H1 (cell line): ENCODE measurements around the gene LMNB1. TPM values are rescaled to one million over a fixed set of nuclear protein-coding genes. Genes with fewer than 3 reads are reported as not detected.

ENCODE experiments used
- CTCF ChIA-PET: fragments of 300-600 bp; sonication (Branson Sonifier 250); formaldehyde crosslinking; loops from one replicate; lab custom pipeline; 2021; ENCODE audit not compliant: partially characterized antibody; lab: Charles Lee
- POLR2A ChIA-PET: fragments of 300-600 bp; sonication (Branson Sonifier 250); formaldehyde crosslinking; loops from one replicate; lab custom pipeline; 2021; ENCODE audit warnings: inconsistent platforms; ENCODE audit not compliant: partially characterized antibody; lab: Charles Lee
- DNase-seq, 2 experiments: peaks; one replicate each; pipeline versions ENCODE4 v3.0.0 to v3.0.0-alpha.2; 2010 to 2022; ENCODE audit warnings: low spot score in 2 of 2, low read depth in 1 of 2, mixed read lengths in 1 of 2
- FAIRE-seq: peaks from 2 replicates; lab custom pipeline; 2011; peaks lifted over from hg19 to GRCh38; lab: Jason Lieb, UNC
- H2AFZ ChIP-seq: 2 replicates; pipeline ENCODE4 v1.8.1; 2012; ENCODE audit warnings: low read length, inconsistent platforms
- H2AK5ac ChIP-seq: 2 replicates; pipeline ENCODE4 v1.6.1; 2013; ENCODE audit warnings: low read depth, low read length
- H2BK120ac ChIP-seq: replicated peaks from 2 replicates; pipeline ENCODE3; 2013; ENCODE audit warnings: low read depth, low read length, inconsistent platforms
- H2BK12ac ChIP-seq: 2 replicates; pipeline ENCODE4 v1.6.1; 2013; ENCODE audit warnings: low read depth, low read length
- H2BK15ac ChIP-seq: 2 replicates; pipeline ENCODE4 v1.6.1; 2013; ENCODE audit warnings: low read length
- H2BK20ac ChIP-seq: 2 replicates; pipeline ENCODE4 v1.6.1; 2013; ENCODE audit warnings: low read length
- H2BK5ac ChIP-seq: 2 replicates; pipeline ENCODE4 v1.6.1; 2013; ENCODE audit warnings: low read depth, low read length
- H3K14ac ChIP-seq: 2 replicates; pipeline ENCODE4 v1.6.1; 2013; ENCODE audit warnings: inconsistent platforms; ENCODE audit not compliant: insufficient read length
- H3K18ac ChIP-seq: 2 replicates; pipeline ENCODE4 v1.6.1; 2013; ENCODE audit warnings: low read length; ENCODE audit errors: extremely low read depth
- H3K23ac ChIP-seq: 2 replicates; pipeline ENCODE4 v1.6.1; 2013; ENCODE audit warnings: inconsistent platforms; ENCODE audit not compliant: insufficient read length
- H3K23me2 ChIP-seq: 2 replicates; pipeline ENCODE4 v1.6.1; 2013; ENCODE audit warnings: low read depth, low read length
- H3K27ac ChIP-seq: 2 replicates; pipeline ENCODE4 v1.6.1; 2011; ENCODE audit warnings: low read depth, low read length, inconsistent platforms
- H3K27me3 ChIP-seq, 4 experiments: replicated peaks in 1 of 4; 1 replicate in 1 of 4; 2 replicates in 3 of 4; pipeline versions ENCODE4 v1.6.1 to v1.8.1; 2011 to 2013; ENCODE audit warnings: low read length in 3 of 4, mild to moderate bottlenecking in 3 of 4, inconsistent platforms in 2 of 4, mixed read lengths in 2 of 4, moderate library complexity in 1 of 4; ENCODE audit not compliant: control insufficient read depth in 3 of 4, insufficient read depth in 3 of 4; ENCODE audit errors: extremely low read depth in 1 of 4
- H3K36me3 ChIP-seq, 4 experiments: 2 replicates each; pipeline versions ENCODE4 v1.6.1 to v1.8.1; 2011 to 2013; ENCODE audit warnings: mild to moderate bottlenecking in 4 of 4, low read length in 3 of 4, moderate library complexity in 2 of 4, control low read depth in 1 of 4, inconsistent platforms in 1 of 4; ENCODE audit not compliant: insufficient read depth in 4 of 4, control insufficient read depth in 2 of 4
- H3K4ac ChIP-seq: replicated peaks from 2 replicates; pipeline ENCODE3; 2013; ENCODE audit warnings: low read length, low read depth, mixed read lengths, inconsistent platforms; ENCODE audit not compliant: insufficient read length
- H3K4me1 ChIP-seq, 4 experiments: replicated peaks in 1 of 4; 1 replicate in 1 of 4; 2 replicates in 3 of 4; pipeline versions ENCODE4 v1.6.1 to v1.8.1; 2011 to 2013; ENCODE audit warnings: low read length in 3 of 4, inconsistent platforms in 2 of 4, mixed read lengths in 1 of 4; ENCODE audit not compliant: insufficient read depth in 4 of 4, control insufficient read depth in 3 of 4
- H3K4me2 ChIP-seq, 2 experiments: 2 replicates each; pipeline versions ENCODE4 v1.6.1 to v1.8.1; 2011 to 2013; ENCODE audit warnings: low read depth in 2 of 2, low read length in 2 of 2, control low read depth in 1 of 2, inconsistent platforms in 1 of 2, mild to moderate bottlenecking in 1 of 2; ENCODE audit not compliant: insufficient read depth in 1 of 2
- H3K4me3 ChIP-seq, 4 experiments: fragments of 200-600, 300-600 bp in 1 of 4; sonication (generic), shearing (Covaris generic), sonication (Bioruptor Twin) in 1 of 4; 2 replicates each; pipeline versions ENCODE4 v1.5.1 to v1.8.1; 2011 to 2016; ENCODE audit warnings: low read length in 4 of 4, low read depth in 3 of 4, control low read depth in 2 of 4, inconsistent platforms in 2 of 4, mild to moderate bottlenecking in 2 of 4, mixed read lengths in 1 of 4, moderate library complexity in 1 of 4; ENCODE audit not compliant: insufficient read depth in 2 of 4; ENCODE audit errors: extremely low read depth in 1 of 4
- H3K56ac ChIP-seq: replicated peaks from 2 replicates; pipeline ENCODE3; 2013; ENCODE audit warnings: low read depth, mild to moderate bottlenecking, mixed read lengths, low read length, inconsistent platforms; ENCODE audit not compliant: insufficient read length
- H3K79me1 ChIP-seq: 2 replicates; pipeline ENCODE4 v1.6.1; 2013; ENCODE audit warnings: low read depth, low read length, control low read depth
- H3K79me2 ChIP-seq, 2 experiments: 2 replicates each; pipeline versions ENCODE4 v1.6.1 to v1.8.1; 2012 to 2013; ENCODE audit warnings: low read length in 2 of 2, mild to moderate bottlenecking in 2 of 2, inconsistent platforms in 1 of 2; ENCODE audit not compliant: insufficient read depth in 2 of 2, control insufficient read depth in 1 of 2
- H3K9ac ChIP-seq, 4 experiments: replicated peaks in 1 of 4; 1 replicate in 1 of 4; 2 replicates in 3 of 4; pipeline versions ENCODE4 v1.6.1 to v1.8.1; 2011 to 2013; ENCODE audit warnings: low read depth in 3 of 4, low read length in 3 of 4, control low read depth in 2 of 4, mild to moderate bottlenecking in 2 of 4, moderate library complexity in 2 of 4, inconsistent platforms in 1 of 4; ENCODE audit errors: extremely low read depth in 1 of 4
- H3K9me3 ChIP-seq, 2 experiments: 2 replicates each; pipeline versions ENCODE4 v1.6.1 to v1.8.1; 2012 to 2013; ENCODE audit warnings: mild to moderate bottlenecking in 2 of 2, moderate library complexity in 2 of 2, control low read depth in 1 of 2, inconsistent platforms in 1 of 2, low read depth in 1 of 2, low read length in 1 of 2, mixed read lengths in 1 of 2; ENCODE audit not compliant: insufficient read depth in 2 of 2
- H4K20me1 ChIP-seq, 2 experiments: replicated peaks in 1 of 2; 2 replicates each; pipeline versions ENCODE3 to v1.8.1; 2011 to 2013; ENCODE audit warnings: inconsistent platforms in 2 of 2, low read length in 2 of 2, mild to moderate bottlenecking in 1 of 2; ENCODE audit not compliant: insufficient read depth in 2 of 2, control insufficient read depth in 1 of 2
- H4K5ac ChIP-seq: 2 replicates; pipeline ENCODE4 v1.6.1; 2013; ENCODE audit warnings: low read length, low read depth, mixed read lengths, inconsistent platforms; ENCODE audit not compliant: insufficient read length
- H4K8ac ChIP-seq: 2 replicates; pipeline ENCODE4 v1.8.0; 2013; ENCODE audit warnings: mild to moderate bottlenecking, moderate library complexity, low read length, inconsistent platforms; ENCODE audit not compliant: insufficient read depth; ENCODE audit errors: extremely low read depth
- H4K91ac ChIP-seq: replicated peaks from 2 replicates; pipeline ENCODE3; 2013; ENCODE audit warnings: low read length, mixed read lengths, inconsistent platforms; ENCODE audit not compliant: insufficient read length
- BACH1 ChIP-seq: IDR thresholded peaks from 2 replicates; pipeline ENCODE4 v1.6.1; 2012; ENCODE audit warnings: low read length, improper control_type of control experiment
- EGR1 ChIP-seq: IDR thresholded peaks from 2 replicates; pipeline ENCODE4 v1.6.1; 2011; ENCODE audit warnings: low read depth, low read length, borderline replicate concordance
- RAD21 ChIP-seq, 2 experiments: IDR thresholded peaks in 1 of 2; conservative IDR thresholded peaks in 1 of 2; 2 replicates each; pipeline ENCODE4 v1.6.1; 2011; ENCODE audit warnings: low read depth in 2 of 2, low read length in 2 of 2, improper control_type of control experiment in 1 of 2, inconsistent platforms in 1 of 2, mild to moderate bottlenecking in 1 of 2, moderate library complexity in 1 of 2
- SAP30 ChIP-seq: fragments of 300-600 bp; sonication (generic); IDR thresholded peaks from 2 replicates; pipeline ENCODE4 v1.7.1; 2012; ENCODE audit warnings: low read length, moderate library complexity, mild to moderate bottlenecking, inconsistent platforms; ENCODE audit not compliant: insufficient read depth, insufficient replicate concordance
- polyA plus RNA-seq, 7 experiments: library from polyadenylated mRNA; depleted of rRNA in 3 of 7; stranded (reverse) in 5 of 7; unstranded in 2 of 7; fragments of >200 nt in 5 of 7; fragments of 200-250 nt in 2 of 7; gene quantifications; 1 replicate in 5 of 7; 2 replicates in 1 of 7; 4 replicates in 1 of 7; pipeline versions ENCODE4 v1.2.1 to v1.2.3, GENCODE V29; 2011 to 2013; ENCODE audit warnings: missing spikeins in 2 of 7, mixed read lengths in 2 of 7
- total RNA-seq: library from RNA; stranded (reverse); fragmentation: NEBNext Ultra II Directional; extraction: Animal tissue kit (Norgen Biotek cat#: 25700); gene quantifications from 2 replicates; pipeline ENCODE4 v1.2.1, GENCODE V29; 2021

LMNB1 gene
- total and polyA plus RNA-seq, 2 of the 8 experiments (the other 6 are each of a cell fraction or from before 2014, with no cell fraction given), result 73.5 to 225 TPM

DNA sequence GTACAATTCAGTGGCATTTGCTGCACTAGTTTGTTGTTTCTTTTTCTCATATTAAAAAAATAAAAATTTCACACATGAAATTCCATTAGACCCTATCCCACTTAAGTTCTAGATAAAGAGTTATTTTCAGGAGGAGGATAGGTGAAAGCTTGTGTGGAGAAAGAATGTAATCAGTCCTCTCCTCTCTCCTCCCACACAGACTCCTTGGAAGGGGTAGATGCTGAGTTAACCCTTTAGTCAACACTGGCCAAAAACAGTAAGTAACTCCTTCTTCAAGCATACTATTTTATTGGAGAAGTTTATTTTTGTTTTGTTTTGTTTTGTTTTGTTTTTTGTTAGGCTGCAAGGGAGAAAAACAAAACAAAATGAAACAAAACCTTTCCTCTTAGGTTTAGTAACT lies 30.6 kb upstream of the LMNB1 start:
- Histone ChIP-seq H3K56ac (no peak overlapping the region), H3K27me3 (no peaks in the 10 kb centered on the region), H3K23me2 (no peaks in the 10 kb centered on the region; the same call in 1 of the 2 replicates), H3K9me3 (no peaks in the 10 kb centered on the region), H2BK5ac (no peak overlapping the region), H3K4me1 (peaks cover 0 to 7% (median 3%) of the 10 kb centered on the region in 4 experiments; a peak in 3 of 7 replicates), H3K4ac (no peak overlapping the region), H3K18ac (no peak overlapping the region), H2BK120ac (no peak overlapping the region), H3K4me2 (no peak overlapping the region), H3K27ac (no peak overlapping the region), H4K91ac (no peak overlapping the region), H2BK20ac (no peak overlapping the region), H3K79me1 (no peaks in the 10 kb centered on the region), H3K79me2 (no peaks in the 10 kb centered on the region), H4K5ac (no peak overlapping the region), H3K4me3 (no peak overlapping the region), H3K36me3 (no peaks in the 10 kb centered on the region), H3K9ac (no peak overlapping the region), H3K14ac (no peak overlapping the region), H2BK15ac (no peak overlapping the region), H2BK12ac (no peak overlapping the region), H4K20me1 (no peaks in the 10 kb centered on the region), H2AK5ac (no peak overlapping the region), H4K8ac (no peak overlapping the region), H2AFZ (no peak overlapping the region), H3K23ac (no peak overlapping the region)
- no peak for TF ChIP-seq RAD21 (IDR thresholded peaks at IDR 0.05 in 1 of 2, conservative IDR thresholded peaks at IDR 0.05 in 1 of 2; ENCODE audit: low read depth in 2 of 2, low read length in 2 of 2)
- no peak for TF ChIP-seq BACH1
- TF ChIP-seq SAP30, result no peak
- TF ChIP-seq EGR1, result peak; percentile 16; the same call in 1 of the 2 replicates
- ChIA-PET CTCF (interaction anchor here (1.6 to 2.1 kb wide), 2 partner anchors 10 to 41 kb away, joined by 3 to 5 read pairs; no protein-coding TSS in a partner anchor), POLR2A (interaction anchor here (0.6 to 1.4 kb wide), 2 partner anchors 31 to 176 kb away, joined by 3 to 8 read pairs; partner anchors contain the start of gene LMNB1)
- no peak for DNase-seq
- no peak for FAIRE-seq
